ENCODE results near the gene CHST3.
A peak's percentile ranks its signal among the peaks of the same experiment; 100 is the strongest.

Gene CHST3

GRCh38 chr10:72034040-72034499 is 69.9 kb downstream of the CHST3 start:
- TF ChIP-seq, protein P1, sequence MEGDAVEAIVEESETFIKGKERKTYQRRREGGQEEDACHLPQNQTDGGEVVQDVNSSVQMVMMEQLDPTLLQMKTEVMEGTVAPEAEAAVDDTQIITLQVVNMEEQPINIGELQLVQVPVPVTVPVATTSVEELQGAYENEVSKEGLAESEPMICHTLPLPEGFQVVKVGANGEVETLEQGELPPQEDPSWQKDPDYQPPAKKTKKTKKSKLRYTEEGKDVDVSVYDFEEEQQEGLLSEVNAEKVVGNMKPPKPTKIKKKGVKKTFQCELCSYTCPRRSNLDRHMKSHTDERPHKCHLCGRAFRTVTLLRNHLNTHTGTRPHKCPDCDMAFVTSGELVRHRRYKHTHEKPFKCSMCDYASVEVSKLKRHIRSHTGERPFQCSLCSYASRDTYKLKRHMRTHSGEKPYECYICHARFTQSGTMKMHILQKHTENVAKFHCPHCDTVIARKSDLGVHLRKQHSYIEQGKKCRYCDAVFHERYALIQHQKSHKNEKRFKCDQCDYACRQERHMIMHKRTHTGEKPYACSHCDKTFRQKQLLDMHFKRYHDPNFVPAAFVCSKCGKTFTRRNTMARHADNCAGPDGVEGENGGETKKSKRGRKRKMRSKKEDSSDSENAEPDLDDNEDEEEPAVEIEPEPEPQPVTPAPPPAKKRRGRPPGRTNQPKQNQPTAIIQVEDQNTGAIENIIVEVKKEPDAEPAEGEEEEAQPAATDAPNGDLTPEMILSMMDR (IDR thresholded peaks at IDR 0.05; ENCODE audit: low read length, missing control alignments): no peak
- no peak for DNase-seq (ENCODE audit: low read depth)
- no peak overlapping the region for H3K4me3 ChIP-seq (replicated peaks; ENCODE audit: low read depth, low read length)

- no peak overlapping the region for H3K4me3 ChIP-seq (replicated peaks; ENCODE audit: low read depth, low read length)
- DNase-seq (ENCODE audit: low read depth): no peak
- TF ChIP-seq, protein P1 (IDR thresholded peaks at IDR 0.05; ENCODE audit: low read length, missing control alignments): no peak
Observed at GRCh38 chr10:72034761-72035160, 70.6 kb downstream of the CHST3 start.

GRCh38 chr10:72035252-72035887 is 71.2 kb downstream of the CHST3 start:
- no peak for DNase-seq (ENCODE audit: low read depth)
- no peak overlapping the region for H3K4me3 ChIP-seq (replicated peaks; ENCODE audit: low read depth, low read length)
- TF ChIP-seq, protein P1 (IDR thresholded peaks at IDR 0.05; ENCODE audit: low read length, missing control alignments): no peak

DNA sequence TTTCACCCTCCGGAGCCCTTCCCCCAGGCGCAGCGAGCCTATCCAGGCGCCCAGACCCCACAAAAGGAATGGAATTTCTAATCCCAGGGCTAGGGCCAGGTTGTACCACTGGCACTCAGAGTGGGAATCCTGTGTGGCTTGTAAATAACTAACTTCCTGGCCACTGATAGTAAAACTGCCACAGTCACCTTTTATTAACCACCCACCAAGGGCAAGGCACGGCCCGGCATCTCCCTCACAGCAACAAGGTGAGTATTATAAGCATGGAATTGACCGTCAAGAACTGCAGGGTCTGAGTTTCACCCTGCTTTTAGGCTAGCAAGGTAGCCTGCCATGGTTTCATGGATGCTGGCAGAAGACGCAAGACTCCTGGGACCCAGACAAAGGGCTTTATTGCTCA is 73.1 kb downstream of the CHST3 start:
- no peak overlapping the region for H3K4me3 ChIP-seq (replicated peaks; ENCODE audit: low read depth, low read length)
- TF ChIP-seq, protein P1 (IDR thresholded peaks at IDR 0.05; ENCODE audit: low read length, missing control alignments): no peak
- no peak for DNase-seq (ENCODE audit: low read depth)

DNA sequence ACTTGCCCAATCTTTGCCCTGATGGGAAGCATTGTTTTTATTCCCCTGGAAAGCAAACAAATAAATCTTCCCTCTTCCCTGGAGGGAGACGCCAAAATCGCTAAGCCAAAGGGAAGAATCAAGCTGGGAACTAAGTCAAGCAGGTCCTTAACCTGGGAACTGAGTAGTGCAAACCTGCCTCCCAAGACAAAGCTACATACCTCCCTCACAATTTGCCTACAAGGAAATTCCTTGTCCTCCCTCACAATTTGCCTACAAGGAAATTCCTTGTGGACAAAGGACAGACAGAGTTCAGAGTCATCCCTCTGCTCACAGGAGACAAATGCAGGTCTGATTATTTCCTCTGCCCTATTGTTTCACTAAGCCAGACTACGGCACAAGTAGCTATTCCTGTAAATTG is 73.6 kb downstream of the CHST3 start:
- no peak overlapping the region for H3K4me3 ChIP-seq (replicated peaks; ENCODE audit: low read depth, low read length)
- TF ChIP-seq, protein P1 (IDR thresholded peaks at IDR 0.05; ENCODE audit: low read length, missing control alignments): no peak
- DNase-seq (ENCODE audit: low read depth): no peak

DNA sequence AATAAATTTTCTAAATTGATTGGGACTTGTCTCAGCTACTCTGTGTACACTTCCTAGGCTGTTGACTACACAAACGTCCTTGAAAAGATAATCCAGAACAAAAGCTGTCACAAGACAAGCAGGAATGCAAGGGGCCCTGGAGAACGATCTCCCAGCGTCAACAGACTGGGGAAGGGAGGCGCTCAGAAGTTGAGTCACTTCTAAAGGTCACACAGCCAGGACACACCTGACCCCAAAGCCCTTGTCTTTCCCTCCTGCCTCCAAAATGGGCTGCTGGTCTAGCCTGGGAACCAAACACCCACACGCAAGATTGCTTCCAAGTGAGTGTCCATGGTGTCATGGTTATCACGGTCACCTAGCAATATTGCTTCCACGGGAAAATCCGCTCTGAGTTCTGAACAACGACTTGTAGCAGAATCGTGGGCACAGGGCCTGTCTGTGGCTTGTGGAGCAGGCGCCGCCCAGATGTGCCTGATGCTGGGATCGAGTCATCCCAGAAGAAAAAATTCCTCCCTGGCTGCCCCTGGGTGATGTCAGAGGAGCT is 74.3 kb downstream of the CHST3 start:
- DNase-seq (ENCODE audit: low read depth): peak; percentile 22

More for the DNA sequence above, 74.3 kb downstream of the CHST3 start:
- TF ChIP-seq, protein P1 (IDR thresholded peaks at IDR 0.05; ENCODE audit: low read length, missing control alignments): no peak
- no peak overlapping the region for H3K4me3 ChIP-seq (replicated peaks; ENCODE audit: low read depth, low read length)

All from fibroblast of pulmonary artery (primary cell).